ENCODE data around the gene PPP1R14B.

The PPP1R14B gene

GRCh38 chr11:64281957-64282770 is 35.4 kb upstream of the PPP1R14B start:
- DNase-seq: no peak

- no peak for DNase-seq
These were observed 31.9 kb upstream of the PPP1R14B start for GRCh38 chr11:64278576-64279190.

- no peak for DNase-seq
These were observed 30.1 kb upstream of the PPP1R14B start for GRCh38 chr11:64276653-64277431.

- no peak for DNase-seq
These were observed 29.1 kb upstream of the PPP1R14B start for GRCh38 chr11:64275841-64276240.

GRCh38 chr11:64275031-64275800 is 28.5 kb upstream of the PPP1R14B start:
- no peak for DNase-seq

GRCh38 chr11:64269540-64270220 is 22.9 kb upstream of the PPP1R14B start:
- DNase-seq: peak; percentile 97 to 98

- no peak for DNase-seq
These were observed 22.3 kb upstream of the PPP1R14B start for GRCh38 chr11:64268893-64269539.

- no peak for DNase-seq
These were observed 21.5 kb upstream of the PPP1R14B start for GRCh38 chr11:64268025-64268892.

- DNase-seq: no peak
These were observed 20.6 kb upstream of the PPP1R14B start for GRCh38 chr11:64267207-64267945.

GRCh38 chr11:64266339-64266738 is 19.6 kb upstream of the PPP1R14B start:
- no peak for DNase-seq

GRCh38 chr11:64265176-64266160 is 18.7 kb upstream of the PPP1R14B start:
- DNase-seq: no peak

GRCh38 chr11:64264371-64264852 is 17.7 kb upstream of the PPP1R14B start:
- no peak for DNase-seq

- no peak for DNase-seq
These were observed 17.2 kb upstream of the PPP1R14B start for GRCh38 chr11:64263947-64264317.

GRCh38 chr11:64263021-64263946 is 16.5 kb upstream of the PPP1R14B start:
- DNase-seq: no peak

GRCh38 chr11:64262271-64263002 is 15.7 kb upstream of the PPP1R14B start:
- DNase-seq: no peak

- DNase-seq: no peak
These were observed 14.9 kb upstream of the PPP1R14B start for GRCh38 chr11:64261556-64262080.
